Islet of Langerhans (tissue), 1 donor: ENCODE data around the gene PHLPP1.

Experiments
- FAIRE-seq: peaks from one replicate; lab custom pipeline; 2011; peaks lifted over from hg19 to GRCh38; lab: Jason Lieb, UNC

PHLPP1 gene

GRCh38 chr18:62942578-62942977 is 227.2 kb downstream of the PHLPP1 start:
- FAIRE-seq, result no peak

- no peak for FAIRE-seq
Observed at GRCh38 chr18:62944454-62944853, 229.1 kb downstream of the PHLPP1 start.

- peak; percentile 36 for FAIRE-seq
Observed at GRCh38 chr18:62948788-62949187, 233.4 kb downstream of the PHLPP1 start.

GRCh38 chr18:62950246-62950645 is 234.9 kb downstream of the PHLPP1 start:
- FAIRE-seq, result no peak

GRCh38 chr18:62952807-62953206 is 237.5 kb downstream of the PHLPP1 start:
- no peak for FAIRE-seq

- FAIRE-seq, result no peak
Observed at GRCh38 chr18:62953663-62954062, 238.3 kb downstream of the PHLPP1 start.

GRCh38 chr18:62954366-62954765 is 239.0 kb downstream of the PHLPP1 start:
- no peak for FAIRE-seq

- no peak for FAIRE-seq
Observed at GRCh38 chr18:62957885-62958472, 242.6 kb downstream of the PHLPP1 start.

- FAIRE-seq, result no peak
Observed at GRCh38 chr18:62959481-62959880, 244.1 kb downstream of the PHLPP1 start.

- no peak for FAIRE-seq
Observed at GRCh38 chr18:62963507-62963906, 248.2 kb downstream of the PHLPP1 start.

GRCh38 chr18:62964432-62964831 is 249.1 kb downstream of the PHLPP1 start:
- FAIRE-seq, result no peak

GRCh38 chr18:62967089-62967488 is 251.7 kb downstream of the PHLPP1 start:
- no peak for FAIRE-seq

- no peak for FAIRE-seq
Observed at GRCh38 chr18:62973689-62974088, 258.3 kb downstream of the PHLPP1 start.

GRCh38 chr18:62974388-62974787 is 259.0 kb downstream of the PHLPP1 start:
- FAIRE-seq, result no peak

GRCh38 chr18:62974928-62975675 is 259.8 kb downstream of the PHLPP1 start:
- FAIRE-seq, result no peak

GRCh38 chr18:62975785-62976184 is 260.4 kb downstream of the PHLPP1 start:
- FAIRE-seq, result no peak

- FAIRE-seq, result no peak
Observed at GRCh38 chr18:62976227-62976626, 260.9 kb downstream of the PHLPP1 start.

GRCh38 chr18:62977512-62977911 is 262.2 kb downstream of the PHLPP1 start:
- FAIRE-seq, result no peak

GRCh38 chr18:62978251-62979049 is 263.1 kb downstream of the PHLPP1 start:
- FAIRE-seq, result no peak

GRCh38 chr18:62979176-62979575 is 263.8 kb downstream of the PHLPP1 start:
- FAIRE-seq, result no peak

GRCh38 chr18:62979900-62980299 is 264.6 kb downstream of the PHLPP1 start:
- FAIRE-seq, result no peak

- FAIRE-seq, result no peak
Observed at GRCh38 chr18:62981566-62981965, 266.2 kb downstream of the PHLPP1 start.

GRCh38 chr18:62982600-62983251 is 267.4 kb downstream of the PHLPP1 start:
- FAIRE-seq, result peak; percentile 76
